ENCODE results near the gene SEZ6.

The SEZ6 gene

GRCh38 chr17:28969706-28970393 is 36.0 kb downstream of the SEZ6 start:
- no peak for DNase-seq (ENCODE audit: low read depth)
- no peak overlapping the region for H3K4me3 ChIP-seq (replicated peaks; ENCODE audit: low read depth, low read length)
- no peak for TF ChIP-seq CTCF (IDR thresholded peaks at IDR 0.05; ENCODE audit: low read length, missing control alignments)

GRCh38 chr17:28968914-28969295 is 36.9 kb downstream of the SEZ6 start:
- no peak overlapping the region for H3K4me3 ChIP-seq (replicated peaks; ENCODE audit: low read depth, low read length)
- TF ChIP-seq CTCF (IDR thresholded peaks at IDR 0.05; ENCODE audit: low read length, missing control alignments), result no peak
- DNase-seq (ENCODE audit: low read depth), result no peak

- peak; percentile 35 for DNase-seq (ENCODE audit: low read depth)
- H3K4me3 ChIP-seq (replicated peaks; ENCODE audit: low read depth, low read length), result no peak overlapping the region
- no peak for TF ChIP-seq CTCF (IDR thresholded peaks at IDR 0.05; ENCODE audit: low read length, missing control alignments)
Measured at GRCh38 chr17:28968231-28968913, 37.5 kb downstream of the SEZ6 start.

GRCh38 chr17:28967221-28968135 is 38.4 kb downstream of the SEZ6 start:
- no peak for TF ChIP-seq CTCF (IDR thresholded peaks at IDR 0.05; ENCODE audit: low read length, missing control alignments)
- no peak overlapping the region for H3K4me3 ChIP-seq (replicated peaks; ENCODE audit: low read depth, low read length)
- DNase-seq (ENCODE audit: low read depth), result no peak

GRCh38 chr17:28963841-28964240 is 42.0 kb downstream of the SEZ6 start:
- no peak overlapping the region for H3K4me3 ChIP-seq (replicated peaks; ENCODE audit: low read depth, low read length)
- no peak for TF ChIP-seq CTCF (IDR thresholded peaks at IDR 0.05; ENCODE audit: low read length, missing control alignments)
- no peak for DNase-seq (ENCODE audit: low read depth)

- no peak for TF ChIP-seq CTCF (IDR thresholded peaks at IDR 0.05; ENCODE audit: low read length, missing control alignments)
- peak; percentile 27 for DNase-seq (ENCODE audit: low read depth)
Measured at GRCh38 chr17:28963055-28963611, 42.7 kb downstream of the SEZ6 start.

More at GRCh38 chr17:28963055-28963611, 42.7 kb downstream of the SEZ6 start:
- H3K4me3 ChIP-seq (replicated peaks; ENCODE audit: low read depth, low read length), result no peak overlapping the region

Measured in fibroblast of pulmonary artery (primary cell).